Activated CD4-positive, alpha-beta T cell treated with anti-CD3 and anti-CD28 coated beads, Interleukin-2, amount 10 ng/mL, durations not matched to agents 7 days and 5 days (primary cell): Measurements from ENCODE around the gene NFAT5. TPM values are rescaled to one million over a fixed set of nuclear protein-coding genes. Genes with fewer than 3 reads are reported as not detected.
A peak's percentile ranks its signal among the peaks of the same experiment; 100 is the strongest.

Experiments used
- CTCF ChIA-PET: fragments of 350-600 bp; sonication (Branson Sonifier 250); formaldehyde crosslinking; loops from one replicate; lab custom pipeline; 2021; ENCODE audit warnings: antibody characterized with exemption; lab: Charles Lee
- POLR2A ChIA-PET: fragments of 350-600 bp; sonication (Branson Sonifier 250); formaldehyde crosslinking; loops from one replicate; lab custom pipeline; 2021; ENCODE audit warnings: antibody characterized with exemption; lab: Charles Lee
- DNase-seq: peaks from one replicate; pipeline ENCODE4 v3.0.0-alpha.2; 2020
- H3K27ac Mint-ChIP-seq: one replicate; pipeline ENCODE4 v1.8.0; 2021; ENCODE audit warnings: mild to moderate bottlenecking, moderate library complexity, mixed read lengths
- H3K27me3 Mint-ChIP-seq: one replicate; pipeline ENCODE4 v1.8.0; 2021; ENCODE audit warnings: mixed read lengths
- H3K36me3 Mint-ChIP-seq: one replicate; pipeline ENCODE4 v1.8.0; 2021; ENCODE audit warnings: low read depth, mixed read lengths
- H3K4me1 Mint-ChIP-seq: one replicate; pipeline ENCODE4 v1.8.0; 2021; ENCODE audit warnings: mixed read lengths
- H3K4me3 Mint-ChIP-seq: one replicate; pipeline ENCODE4 v1.8.0; 2021; ENCODE audit warnings: mild to moderate bottlenecking, moderate library complexity, mixed read lengths
- H3K9me3 Mint-ChIP-seq: one replicate; pipeline ENCODE4 v1.8.0; 2021; ENCODE audit warnings: mixed read lengths
- microRNA-seq: library from miRNA; unstranded; fragments of <30 nt; microRNA quantifications from one replicate; pipeline ENCODE4 v1.2.0, GENCODE V29; 2021; ENCODE audit warnings: borderline microRNAs expressed, borderline replicate concordance
- total RNA-seq, 2 experiments: library from RNA; stranded (reverse); gene quantifications; one replicate each; pipeline ENCODE4 v1.2.3, GENCODE V29; 2021

NFAT5 gene
- total RNA-seq, 2 experiments from 2014 or later = 18.5 to 19.5 TPM

- Mint-ChIP-seq H3K36me3 (peaks cover 63% of the 10 kb centered on the region), H3K27ac (no peak overlapping the region), H3K27me3 (no peaks in the 10 kb centered on the region), H3K4me1 (no peaks in the 10 kb centered on the region), H3K9me3 (no peaks in the 10 kb centered on the region), H3K4me3 (no peak overlapping the region)
- ChIA-PET POLR2A (no interaction called here), CTCF (interaction anchor here (0.6 to 1.5 kb wide), 6 partner anchors 8 to 777 kb away, joined by 3 to 6 read pairs (median 4); partner anchors contain the start of genes COG4, NOB1 and WWP2)
- DNase-seq = no peak
Measured at GRCh38 chr16:69745959-69746358, 180.2 kb downstream of the NFAT5 start.

GRCh38 chr16:69747115-69747514, 181.3 kb downstream of the NFAT5 start:
- Mint-ChIP-seq H3K27me3 (no peaks in the 10 kb centered on the region), H3K27ac (no peak overlapping the region), H3K9me3 (no peaks in the 10 kb centered on the region), H3K4me1 (peaks cover 3% of the 10 kb centered on the region), H3K36me3 (peaks cover 64% of the 10 kb centered on the region), H3K4me3 (no peak overlapping the region)
- DNase-seq = no peak
- ChIA-PET CTCF (interaction anchor here (0.6 to 2.0 kb wide), 3 partner anchors 12 to 157 kb away, joined by 3 to 6 read pairs (median 5); partner anchors contain the start of gene NQO1), POLR2A (no interaction called here)

DNA sequence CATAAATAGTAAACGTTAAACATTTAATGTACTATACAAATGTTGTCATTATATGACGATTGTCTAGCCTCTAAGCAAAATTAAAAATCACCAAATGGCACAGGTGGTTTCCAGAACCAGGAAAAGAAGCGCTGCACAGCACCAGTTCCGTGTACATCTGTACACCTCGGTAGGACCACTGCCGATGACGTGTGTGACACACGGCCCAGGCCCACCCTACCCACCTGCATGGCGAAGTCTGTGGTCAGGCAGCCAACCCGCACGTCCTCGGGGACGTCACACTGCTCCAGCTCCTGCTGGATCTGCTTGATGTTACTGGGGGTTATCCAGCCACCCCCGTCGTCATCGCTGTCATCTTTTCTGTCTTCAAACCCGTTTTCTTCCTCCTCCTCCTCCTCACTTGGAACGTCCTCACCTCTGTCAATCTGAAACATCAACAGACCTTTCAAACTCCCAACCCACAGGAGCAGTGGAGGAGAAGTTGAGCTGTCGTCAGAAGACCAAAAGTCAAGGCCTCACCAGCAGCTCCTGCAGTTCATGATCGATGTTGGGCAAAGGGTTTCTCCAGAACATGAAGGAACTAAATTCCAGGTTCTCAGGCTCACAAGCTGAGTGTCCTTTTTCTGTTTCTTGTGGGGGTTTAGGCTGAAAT, 183.1 kb downstream of the NFAT5 start:
- H3K4me3 Mint-ChIP-seq = no peak overlapping the region
- no peak overlapping the region for H3K27ac Mint-ChIP-seq
- CTCF ChIA-PET = interaction anchor here (2.0 kb wide), 1 partner anchor 22 kb away, joined by 6 read pairs; the partner anchor contains the start of gene NQO1
- H3K27me3 Mint-ChIP-seq = no peaks in the 10 kb centered on the region
- peaks cover 18% of the 10 kb centered on the region for H3K4me1 Mint-ChIP-seq
- POLR2A ChIA-PET = no interaction called here
- peaks cover 64% of the 10 kb centered on the region for H3K36me3 Mint-ChIP-seq
- DNase-seq = no peak
- no peaks in the 10 kb centered on the region for H3K9me3 Mint-ChIP-seq

DNA sequence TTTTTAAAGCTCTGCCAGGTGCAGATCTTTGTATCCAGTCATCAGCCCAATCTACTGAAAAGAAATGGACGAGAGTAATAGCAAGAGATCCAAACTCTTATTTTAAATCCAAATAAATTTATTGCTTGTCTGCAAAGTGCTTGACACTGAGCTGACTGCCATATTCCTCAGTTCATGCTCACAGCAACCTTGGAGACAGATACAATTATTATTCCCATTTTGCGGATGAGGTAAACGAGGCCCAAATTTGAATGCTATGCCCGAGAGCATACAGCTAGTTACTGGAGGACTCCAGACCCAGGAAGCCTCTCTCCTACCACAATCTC, 188.3 kb downstream of the NFAT5 start:
- no peaks in the 10 kb centered on the region for H3K9me3 Mint-ChIP-seq
- ChIA-PET POLR2A (interaction anchor here (0.7 to 1.5 kb wide), 4 partner anchors 9 to 43 kb away, joined by 3 to 6 read pairs (median 5); partner anchors contain the start of genes NQO1 and WWP2), CTCF (interaction anchor here (0.5 to 3.6 kb wide), 34 partner anchors 9 to 424 kb away, joined by 3 to 50 read pairs (median 4); partner anchors contain the start of genes NQO1, PDF and WWP2)
- H3K4me3 Mint-ChIP-seq = peak overlapping the region; percentile 100
- H3K27ac Mint-ChIP-seq = peak overlapping the region; percentile 98
- H3K4me1 Mint-ChIP-seq = peaks cover 33% of the 10 kb centered on the region
- peaks cover 32% of the 10 kb centered on the region for H3K36me3 Mint-ChIP-seq
- H3K27me3 Mint-ChIP-seq = no peaks in the 10 kb centered on the region
- DNase-seq = no peak

Small RNAs within 50 kb of the gene (microRNA-seq; reads per million reads assigned to microRNA genes)
- 2.5 reads per million, percentile 9 among the genes with 10 or more reads in this experiment for gene MIR1538

Other genes with a start within 250 kb of the NFAT5 start
- 10 to 100 TPM in 1 of 2 experiments, 1 to 10 TPM in 1; 9.1 to 15.2 TPM for gene PDF, start 235.4 kb upstream of the NFAT5 start, total RNA-seq
- 10 to 100 TPM; 31.5 to 32.9 TPM for gene COG8, start 226.4 kb upstream of the NFAT5 start, total RNA-seq
- gene NIP7, start 226.2 kb upstream of the NFAT5 start, total RNA-seq = 10 to 100 TPM; 36.5 to 38.0 TPM
- 1 to 10 TPM; 1.0 to 1.3 TPM for gene TMED6, start 214.2 kb upstream of the NFAT5 start, total RNA-seq
- 10 to 100 TPM; 41.3 to 53.1 TPM for gene TERF2, start 180.0 kb upstream of the NFAT5 start, total RNA-seq
- 100 to 1,000 TPM; 157 to 178 TPM for gene CYB5B, start 141.3 kb upstream of the NFAT5 start, total RNA-seq
- 10 to 100 TPM; 20.4 to 22.4 TPM for gene NQO1, start 160.6 kb downstream of the NFAT5 start, total RNA-seq
- gene NOB1, start 189.0 kb downstream of the NFAT5 start, total RNA-seq = 10 to 100 TPM; 60.5 to 62.5 TPM
- gene WWP2, start 196.4 kb downstream of the NFAT5 start, total RNA-seq = 10 to 100 TPM; 68.8 to 76.3 TPM